Ishikawa (cell line): ENCODE measurements around the gene CFAP97D1.

Experiments
- CEBPB ChIP-seq: IDR thresholded peaks from 2 replicates; pipeline ENCODE4 v1.6.1; 2012
- CREB1 ChIP-seq: IDR thresholded peaks from 2 replicates; pipeline ENCODE4 v1.6.1; 2012; ENCODE audit warnings: low read depth
- EGR1 ChIP-seq: IDR thresholded peaks from 2 replicates; pipeline ENCODE4 v1.6.1; 2012
- EP300 ChIP-seq: IDR thresholded peaks from 2 replicates; pipeline ENCODE4 v1.6.1; 2012; ENCODE audit warnings: borderline replicate concordance
- FOXM1 ChIP-seq: IDR thresholded peaks from 2 replicates; pipeline ENCODE4 v1.6.1; 2012; ENCODE audit warnings: low read depth, borderline replicate concordance
- NFIC ChIP-seq: IDR thresholded peaks from 2 replicates; pipeline ENCODE4 v1.6.1; 2012
- RAD21 ChIP-seq: IDR thresholded peaks from 2 replicates; pipeline ENCODE4 v1.6.1; 2012; ENCODE audit warnings: low read depth
- TAF1 ChIP-seq: IDR thresholded peaks from 2 replicates; pipeline ENCODE4 v1.6.1; 2012; ENCODE audit warnings: low read depth, mild to moderate bottlenecking
- TCF12 ChIP-seq: IDR thresholded peaks from 2 replicates; pipeline ENCODE4 v1.6.1; 2012; ENCODE audit warnings: low read depth
- TEAD4 ChIP-seq: IDR thresholded peaks from 2 replicates; pipeline ENCODE4 v1.6.1; 2012
- YY1 ChIP-seq: IDR thresholded peaks from 2 replicates; pipeline ENCODE4 v1.6.1; 2012; ENCODE audit warnings: low read depth
- ZBTB7A ChIP-seq: IDR thresholded peaks from 2 replicates; pipeline ENCODE4 v1.6.1; 2012; ENCODE audit warnings: low read depth
- TF ChIP-seq, protein P1 (sequence below): IDR thresholded peaks from 2 replicates; pipeline ENCODE4 v1.6.1; 2012
- TF ChIP-seq, protein P2 (sequence below): IDR thresholded peaks from 2 replicates; pipeline ENCODE4 v1.6.1; 2012
- TF ChIP-seq, protein P3 (sequence below): IDR thresholded peaks from 2 replicates; pipeline ENCODE4 v1.6.1; 2012; ENCODE audit warnings: low read depth, mild to moderate bottlenecking

CFAP97D1 gene

GRCh38 chr17:43826206-43826605 lies 46.0 kb downstream of the CFAP97D1 start:
- TF ChIP-seq, protein P1, sequence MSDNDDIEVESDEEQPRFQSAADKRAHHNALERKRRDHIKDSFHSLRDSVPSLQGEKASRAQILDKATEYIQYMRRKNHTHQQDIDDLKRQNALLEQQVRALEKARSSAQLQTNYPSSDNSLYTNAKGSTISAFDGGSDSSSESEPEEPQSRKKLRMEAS: no peak
- TF ChIP-seq CREB1 (no peak), FOXM1 (no peak), TCF12 (no peak), TAF1 (no peak), ZBTB7A (no peak), RAD21 (no peak), NFIC (no peak), YY1 (no peak), EP300 (no peak), EGR1 (no peak), CEBPB (no peak)
- TF ChIP-seq, protein P2, sequence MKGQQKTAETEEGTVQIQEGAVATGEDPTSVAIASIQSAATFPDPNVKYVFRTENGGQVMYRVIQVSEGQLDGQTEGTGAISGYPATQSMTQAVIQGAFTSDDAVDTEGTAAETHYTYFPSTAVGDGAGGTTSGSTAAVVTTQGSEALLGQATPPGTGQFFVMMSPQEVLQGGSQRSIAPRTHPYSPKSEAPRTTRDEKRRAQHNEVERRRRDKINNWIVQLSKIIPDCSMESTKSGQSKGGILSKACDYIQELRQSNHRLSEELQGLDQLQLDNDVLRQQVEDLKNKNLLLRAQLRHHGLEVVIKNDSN: no peak

- no peak for TF ChIP-seq EGR1
- no peak for TF ChIP-seq EP300
- no peak for TF ChIP-seq FOXM1
- TF ChIP-seq YY1: no peak
- TF ChIP-seq CEBPB: no peak
- TF ChIP-seq, protein P1: no peak
- no peak for TF ChIP-seq TEAD4
- TF ChIP-seq, protein P2: no peak
- no peak for TF ChIP-seq RAD21
- TF ChIP-seq, protein P3, sequence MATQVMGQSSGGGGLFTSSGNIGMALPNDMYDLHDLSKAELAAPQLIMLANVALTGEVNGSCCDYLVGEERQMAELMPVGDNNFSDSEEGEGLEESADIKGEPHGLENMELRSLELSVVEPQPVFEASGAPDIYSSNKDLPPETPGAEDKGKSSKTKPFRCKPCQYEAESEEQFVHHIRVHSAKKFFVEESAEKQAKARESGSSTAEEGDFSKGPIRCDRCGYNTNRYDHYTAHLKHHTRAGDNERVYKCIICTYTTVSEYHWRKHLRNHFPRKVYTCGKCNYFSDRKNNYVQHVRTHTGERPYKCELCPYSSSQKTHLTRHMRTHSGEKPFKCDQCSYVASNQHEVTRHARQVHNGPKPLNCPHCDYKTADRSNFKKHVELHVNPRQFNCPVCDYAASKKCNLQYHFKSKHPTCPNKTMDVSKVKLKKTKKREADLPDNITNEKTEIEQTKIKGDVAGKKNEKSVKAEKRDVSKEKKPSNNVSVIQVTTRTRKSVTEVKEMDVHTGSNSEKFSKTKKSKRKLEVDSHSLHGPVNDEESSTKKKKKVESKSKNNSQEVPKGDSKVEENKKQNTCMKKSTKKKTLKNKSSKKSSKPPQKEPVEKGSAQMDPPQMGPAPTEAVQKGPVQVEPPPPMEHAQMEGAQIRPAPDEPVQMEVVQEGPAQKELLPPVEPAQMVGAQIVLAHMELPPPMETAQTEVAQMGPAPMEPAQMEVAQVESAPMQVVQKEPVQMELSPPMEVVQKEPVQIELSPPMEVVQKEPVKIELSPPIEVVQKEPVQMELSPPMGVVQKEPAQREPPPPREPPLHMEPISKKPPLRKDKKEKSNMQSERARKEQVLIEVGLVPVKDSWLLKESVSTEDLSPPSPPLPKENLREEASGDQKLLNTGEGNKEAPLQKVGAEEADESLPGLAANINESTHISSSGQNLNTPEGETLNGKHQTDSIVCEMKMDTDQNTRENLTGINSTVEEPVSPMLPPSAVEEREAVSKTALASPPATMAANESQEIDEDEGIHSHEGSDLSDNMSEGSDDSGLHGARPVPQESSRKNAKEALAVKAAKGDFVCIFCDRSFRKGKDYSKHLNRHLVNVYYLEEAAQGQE: no peak
- no peak for TF ChIP-seq TAF1
These were observed 47.4 kb downstream of the CFAP97D1 start for GRCh38 chr17:43827596-43827995.

- no peak for TF ChIP-seq NFIC
- TF ChIP-seq ZBTB7A: no peak
- no peak for TF ChIP-seq CEBPB
- no peak for TF ChIP-seq YY1
- TF ChIP-seq TCF12: no peak
These were observed 49.5 kb downstream of the CFAP97D1 start for GRCh38 chr17:43829738-43830137.

DNA sequence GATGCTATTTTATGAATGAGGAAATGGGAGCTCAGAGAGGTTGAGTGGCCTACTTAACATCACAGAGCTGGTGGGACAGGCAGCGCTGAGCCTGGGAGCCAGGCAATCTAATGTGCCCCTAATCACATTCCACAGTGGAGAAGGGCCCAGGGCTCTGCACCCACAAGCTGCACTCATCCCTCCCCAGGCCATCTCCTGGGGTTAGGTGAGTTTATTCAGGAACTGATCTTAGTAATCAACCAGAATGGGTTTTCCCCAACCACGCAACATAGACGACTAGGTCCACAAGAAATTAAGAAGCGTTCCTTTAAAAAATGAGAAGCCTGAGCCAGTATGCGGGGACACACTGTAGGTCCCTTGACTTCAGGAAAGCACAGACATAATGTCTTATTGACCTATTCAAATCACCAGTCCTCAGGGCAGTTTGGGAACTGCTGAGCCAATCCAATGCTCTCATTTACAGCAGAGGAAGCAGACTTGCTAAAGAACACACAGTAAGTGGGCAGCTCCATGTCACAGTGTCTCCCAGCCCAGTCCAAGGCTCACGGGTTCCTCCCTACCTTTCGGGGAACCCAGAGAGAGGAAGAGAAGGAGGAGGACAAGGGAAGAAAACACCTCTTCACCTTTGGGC lies 50.4 kb downstream of the CFAP97D1 start:
- TF ChIP-seq TCF12 (no peak), EP300 (no peak), CEBPB (no peak), RAD21 (no peak), ZBTB7A (no peak), TEAD4 (no peak), EGR1 (no peak), TAF1 (no peak)
- TF ChIP-seq, protein P2: no peak
- TF ChIP-seq, protein P3: no peak

GRCh38 chr17:43831633-43832032 lies 51.4 kb downstream of the CFAP97D1 start:
- TF ChIP-seq EGR1 (no peak), YY1 (no peak), RAD21 (no peak), NFIC (no peak), CEBPB (no peak), TEAD4 (no peak), ZBTB7A (no peak), CREB1 (no peak), TAF1 (no peak), TCF12 (no peak), EP300 (no peak), FOXM1 (no peak)
- TF ChIP-seq, protein P2: no peak
- TF ChIP-seq, protein P3: no peak
- TF ChIP-seq, protein P1: no peak
